MM.1S (cell line): ENCODE data around the gene TKFC.

Experiments
- DNase-seq: peaks from one replicate; pipeline ENCODE4 v3.0.0-alpha.2; 2015
- H2AFZ ChIP-seq: fragments of 300-600 bp; sonication (generic); 2 replicates; pipeline ENCODE4 v1.6.0; 2016; ENCODE audit warnings: antibody characterized with exemption, low read length
- H3F3A ChIP-seq: fragments of 300-600 bp; sonication (generic); 2 replicates; pipeline ENCODE4 v1.6.1; 2016; ENCODE audit warnings: mild to moderate bottlenecking, antibody characterized with exemption, low read length, moderate library complexity, mixed read lengths; ENCODE audit not compliant: insufficient read depth
- H3K27ac ChIP-seq: fragments of 300-600 bp; sonication (generic); 2 replicates; pipeline ENCODE4 v1.5.1; 2016; ENCODE audit warnings: mild to moderate bottlenecking, low read length
- H3K27me3 ChIP-seq: fragments of 300-600 bp; sonication (generic); replicated peaks from 2 replicates; pipeline ENCODE4 v1.6.0; 2016; ENCODE audit warnings: low read length; ENCODE audit not compliant: insufficient read depth
- H3K36me3 ChIP-seq: fragments of 300-600 bp; sonication (generic); replicated peaks from 2 replicates; pipeline ENCODE4 v1.6.1; 2016; ENCODE audit warnings: mild to moderate bottlenecking, low read length, mixed read lengths; ENCODE audit not compliant: insufficient read depth
- H3K4me1 ChIP-seq: fragments of 300-600 bp; sonication (generic); 2 replicates; pipeline ENCODE4 v1.6.1; 2016; ENCODE audit warnings: low read length, mixed read lengths
- H3K4me2 ChIP-seq: fragments of 300-600 bp; sonication (generic); 2 replicates; pipeline ENCODE4 v1.6.0; 2016; ENCODE audit warnings: low read depth, low read length
- H3K4me3 ChIP-seq: fragments of 300-600 bp; sonication (generic); 2 replicates; pipeline ENCODE4 v1.5.1; 2016; ENCODE audit warnings: low read length, mixed read lengths
- H3K79me2 ChIP-seq: fragments of 300-600 bp; sonication (generic); 2 replicates; pipeline ENCODE4 v1.6.1; 2016; ENCODE audit warnings: mixed run types, low read length, mixed read lengths
- H3K9ac ChIP-seq: fragments of 300-600 bp; sonication (generic); 2 replicates; pipeline ENCODE4 v1.6.1; 2016; ENCODE audit warnings: low read length, mixed read lengths
- H3K9me2 ChIP-seq: fragments of 300-600 bp; sonication (generic); replicated peaks from 2 replicates; pipeline ENCODE4 v1.6.1; 2016; ENCODE audit warnings: mild to moderate bottlenecking, low read length, mixed read lengths; ENCODE audit not compliant: insufficient read depth
- H3K9me3 ChIP-seq: fragments of 300-600 bp; sonication (generic); replicated peaks from 2 replicates; pipeline ENCODE4 v1.6.1; 2016; ENCODE audit warnings: mild to moderate bottlenecking, low read length, mixed read lengths; ENCODE audit not compliant: insufficient read depth
- H4K20me1 ChIP-seq: fragments of 300-600 bp; sonication (generic); 2 replicates; pipeline ENCODE4 v1.6.1; 2016; ENCODE audit warnings: mild to moderate bottlenecking, low read length, moderate library complexity, mixed read lengths; ENCODE audit not compliant: insufficient read depth
- EZH2 ChIP-seq: fragments of 300-600 bp; sonication (generic); optimal IDR thresholded peaks from 2 replicates; pipeline ENCODE3; 2017; ENCODE audit warnings: low read depth, mild to moderate bottlenecking, antibody characterized with exemption, low read length, mixed read lengths
- EZH2phosphoT487 ChIP-seq: fragments of 300-600 bp; sonication (generic); IDR thresholded peaks from 2 replicates; pipeline ENCODE4 v1.6.1; 2018; ENCODE audit warnings: antibody characterized with exemption, low read length
- TF ChIP-seq, protein P1 (sequence below): fragments of 300-600 bp; sonication (generic); IDR thresholded peaks from 2 replicates; pipeline ENCODE4 v1.5.1; 2016; ENCODE audit warnings: antibody characterized with exemption, low read length, mixed read lengths

TKFC gene

DNA sequence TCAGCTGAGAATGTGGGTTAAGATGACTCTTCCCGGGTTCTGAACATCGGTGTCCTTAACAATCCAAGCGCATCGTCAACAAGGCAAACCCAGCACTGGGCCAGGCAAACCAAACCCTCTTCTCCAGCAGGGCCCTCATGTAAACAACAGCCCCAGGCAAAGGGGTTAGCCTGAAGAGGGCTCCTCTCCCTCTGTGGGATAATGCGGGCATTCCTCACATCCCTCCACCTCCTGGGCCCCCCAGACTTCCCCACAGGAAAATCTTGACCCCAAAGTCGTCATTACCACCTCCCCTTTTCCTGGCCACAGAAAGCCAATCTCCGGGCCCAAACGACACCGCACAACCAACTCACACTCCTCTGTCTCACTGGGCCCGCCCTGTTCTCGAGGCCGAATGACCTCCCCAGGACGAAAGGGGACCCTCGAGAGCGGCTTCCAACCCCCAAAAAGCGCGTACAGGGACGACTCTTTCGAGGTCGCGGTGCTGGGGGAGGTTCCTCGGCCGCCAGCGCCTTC, 689 bp upstream of the TKFC start:
- peak overlapping the region; percentile 99 for H3K9ac ChIP-seq
- H3K4me3 ChIP-seq: peak overlapping the region; percentile 81
- H3K27me3 ChIP-seq: no peaks in the 10 kb centered on the region
- DNase-seq: no peak
- H3K27ac ChIP-seq: peak overlapping the region; percentile 53; the same call in 1 of the 2 replicates
- H3K36me3 ChIP-seq: peaks cover 13% of the 10 kb centered on the region; the same call in 1 of the 2 replicates
- TF ChIP-seq EZH2 (no peak), EZH2phosphoT487 (no peak)
- TF ChIP-seq, protein P1, sequence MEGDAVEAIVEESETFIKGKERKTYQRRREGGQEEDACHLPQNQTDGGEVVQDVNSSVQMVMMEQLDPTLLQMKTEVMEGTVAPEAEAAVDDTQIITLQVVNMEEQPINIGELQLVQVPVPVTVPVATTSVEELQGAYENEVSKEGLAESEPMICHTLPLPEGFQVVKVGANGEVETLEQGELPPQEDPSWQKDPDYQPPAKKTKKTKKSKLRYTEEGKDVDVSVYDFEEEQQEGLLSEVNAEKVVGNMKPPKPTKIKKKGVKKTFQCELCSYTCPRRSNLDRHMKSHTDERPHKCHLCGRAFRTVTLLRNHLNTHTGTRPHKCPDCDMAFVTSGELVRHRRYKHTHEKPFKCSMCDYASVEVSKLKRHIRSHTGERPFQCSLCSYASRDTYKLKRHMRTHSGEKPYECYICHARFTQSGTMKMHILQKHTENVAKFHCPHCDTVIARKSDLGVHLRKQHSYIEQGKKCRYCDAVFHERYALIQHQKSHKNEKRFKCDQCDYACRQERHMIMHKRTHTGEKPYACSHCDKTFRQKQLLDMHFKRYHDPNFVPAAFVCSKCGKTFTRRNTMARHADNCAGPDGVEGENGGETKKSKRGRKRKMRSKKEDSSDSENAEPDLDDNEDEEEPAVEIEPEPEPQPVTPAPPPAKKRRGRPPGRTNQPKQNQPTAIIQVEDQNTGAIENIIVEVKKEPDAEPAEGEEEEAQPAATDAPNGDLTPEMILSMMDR: no peak
- H3K4me1 ChIP-seq: peaks cover 28% of the 10 kb centered on the region
- peak overlapping the region; percentile 82 for H2AFZ ChIP-seq
- H3F3A ChIP-seq: 0 out of 2 replicates have a peak, but pooled peaks cover 4% of the 10 kb centered on the region
- 0 out of 2 replicates have a peak, but pooled peaks cover 5% of the 10 kb centered on the region for H4K20me1 ChIP-seq
- H3K9me2 ChIP-seq: no peaks in the 10 kb centered on the region
- no peaks in the 10 kb centered on the region for H3K9me3 ChIP-seq
- peaks cover 63% of the 10 kb centered on the region for H3K79me2 ChIP-seq
- peak overlapping the region; percentile 72 for H3K4me2 ChIP-seq

DNA sequence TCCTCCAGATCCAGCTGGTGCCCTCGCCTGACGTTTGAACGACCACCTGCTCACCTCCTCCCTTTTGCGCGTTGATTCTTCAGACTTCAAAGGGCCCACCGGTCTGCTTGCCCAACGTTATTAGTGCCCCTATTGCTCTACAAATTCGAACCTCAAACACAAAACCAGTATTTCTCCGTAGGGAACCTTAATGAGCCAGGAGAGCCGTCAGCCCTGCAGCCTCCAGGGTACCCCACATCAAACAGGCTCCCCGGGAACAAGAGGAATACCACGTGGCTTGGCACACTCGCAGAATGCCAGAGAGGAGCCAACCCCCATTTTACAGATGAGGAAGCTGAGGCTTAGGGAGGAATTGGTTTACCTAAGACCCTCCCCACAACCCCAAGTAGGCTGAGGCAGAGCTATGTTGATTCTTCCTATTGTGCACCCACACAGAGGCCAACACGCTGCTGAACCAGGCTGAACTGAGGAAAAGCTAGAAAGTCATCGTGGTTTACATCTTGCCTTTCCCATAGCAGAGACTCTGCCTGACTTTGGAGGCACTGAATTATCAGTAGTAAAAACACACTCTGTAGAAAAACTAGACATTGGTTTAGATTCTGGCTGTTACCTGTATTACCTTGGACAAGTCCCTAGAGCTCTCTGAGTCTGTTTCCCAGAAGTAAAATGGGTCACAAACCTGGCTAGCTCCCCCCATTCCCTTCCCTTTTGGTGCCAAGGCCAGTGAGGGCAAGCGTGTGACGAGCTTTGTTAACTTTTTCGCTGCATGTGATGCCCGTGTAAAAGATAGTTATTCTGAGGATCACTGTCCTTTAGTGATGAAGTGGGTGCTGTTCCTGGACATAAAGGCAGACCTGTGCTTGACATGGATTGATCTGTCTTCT, 764 bp downstream of the TKFC start:
- H4K20me1 ChIP-seq: no peaks in the 10 kb centered on the region

DNA sequence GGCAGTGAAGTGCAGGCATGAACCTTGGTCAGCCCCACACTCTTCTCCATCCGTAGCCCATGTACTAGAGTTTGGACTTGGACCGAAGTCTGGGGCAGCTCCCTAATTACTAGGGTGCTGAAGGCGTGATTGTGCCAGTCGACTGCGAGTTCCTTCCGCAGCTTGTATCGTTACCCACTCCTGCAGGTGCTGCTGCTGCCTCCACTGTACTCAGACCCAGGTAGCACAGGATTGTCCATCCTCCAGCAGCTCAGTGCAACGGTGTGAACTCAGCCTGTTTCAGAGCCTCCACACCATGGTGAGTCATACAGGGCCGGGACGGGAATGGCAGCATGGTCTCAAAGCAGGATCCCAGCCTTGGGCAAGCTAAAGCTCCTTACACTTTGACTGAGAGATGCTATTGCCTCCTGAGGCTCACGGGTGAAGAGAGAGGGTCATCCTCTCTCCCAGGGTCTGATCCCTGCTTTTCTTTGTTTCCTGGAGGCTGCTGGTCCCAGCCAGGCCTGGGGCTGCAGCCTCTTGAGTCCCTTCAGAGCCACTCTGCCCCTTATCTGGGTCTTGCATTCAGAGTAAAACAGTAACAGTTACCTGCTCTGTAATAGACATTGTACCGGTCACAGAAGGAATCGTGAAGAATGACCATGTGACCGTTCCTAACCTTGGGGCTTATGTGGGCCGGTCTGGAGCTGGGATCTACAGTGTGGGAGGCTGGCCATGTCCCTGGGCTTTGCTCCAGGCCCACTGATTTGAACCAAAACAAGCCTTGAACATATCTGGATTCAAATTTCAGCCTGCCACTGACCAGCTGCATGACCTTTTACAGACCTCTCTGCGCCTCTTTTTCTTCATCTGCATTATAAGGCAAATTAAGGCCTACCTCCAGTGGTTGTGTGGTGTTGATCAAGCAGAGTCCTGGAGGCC, 1.7 kb downstream of the TKFC start:
- H3K79me2 ChIP-seq: peaks cover 39% of the 10 kb centered on the region

More for the DNA sequence above, 764 bp downstream of the TKFC start:
- H3K9ac ChIP-seq: peak overlapping the region; percentile 99
- H3K36me3 ChIP-seq: peaks cover 6% of the 10 kb centered on the region; the same call in 1 of the 2 replicates
- H2AFZ ChIP-seq: peak overlapping the region; percentile 80
- peaks cover 48% of the 10 kb centered on the region for H3K79me2 ChIP-seq
- H3K27ac ChIP-seq: peak overlapping the region; percentile 46; the same call in 1 of the 2 replicates
- H3F3A ChIP-seq: 0 out of 2 replicates have a peak, but pooled peaks cover 4% of the 10 kb centered on the region
- H3K9me2 ChIP-seq: no peaks in the 10 kb centered on the region
- H3K27me3 ChIP-seq: no peaks in the 10 kb centered on the region
- H3K4me1 ChIP-seq: peaks cover 28% of the 10 kb centered on the region
- H3K4me3 ChIP-seq: peak overlapping the region; percentile 81
- H3K9me3 ChIP-seq: no peaks in the 10 kb centered on the region
- peak; percentile 22 for DNase-seq
- H3K4me2 ChIP-seq: peak overlapping the region; percentile 85
- no peak for TF ChIP-seq EZH2
- no peak for TF ChIP-seq EZH2phosphoT487
- TF ChIP-seq, protein P1: no peak

More for the DNA sequence above, 1.7 kb downstream of the TKFC start:
- Histone ChIP-seq H3F3A (0 out of 2 replicates have a peak, but pooled peaks cover 4% of the 10 kb centered on the region), H3K27ac (no peak overlapping the region), H3K4me2 (no peak overlapping the region), H3K4me1 (peaks cover 28% of the 10 kb centered on the region), H3K27me3 (no peaks in the 10 kb centered on the region), H2AFZ (no peak overlapping the region), H3K9me2 (no peaks in the 10 kb centered on the region), H3K9me3 (no peaks in the 10 kb centered on the region), H3K9ac (no peak overlapping the region), H4K20me1 (no peaks in the 10 kb centered on the region), H3K36me3 (no peaks in the 10 kb centered on the region), H3K4me3 (no peak overlapping the region)
- TF ChIP-seq EZH2phosphoT487 (no peak), EZH2 (no peak)
- TF ChIP-seq, protein P1: no peak
- no peak for DNase-seq
